Neuron (in vitro differentiated cells): ENCODE results near the gene LITAF.
"Not testable (repeated sequence)": the region's sequence is repeated elsewhere in the genome, so short reads cannot be mapped to it uniquely, and the experiment has no call there.

Experiments
- H2AFZ ChIP-seq: one replicate; pipeline ENCODE4 v1.6.1; 2013; ENCODE audit warnings: low read depth, mild to moderate bottlenecking, inconsistent platforms, low read length, moderate library complexity
- H3K27me3 ChIP-seq: one replicate; pipeline ENCODE4 v1.6.1; 2013; ENCODE audit warnings: low read length; ENCODE audit not compliant: insufficient read depth
- H3K36me3 ChIP-seq: one replicate; pipeline ENCODE4 v1.6.1; 2013; ENCODE audit warnings: low read length; ENCODE audit not compliant: insufficient read depth
- H3K4me1 ChIP-seq: one replicate; pipeline ENCODE4 v1.6.1; 2013; ENCODE audit warnings: low read length; ENCODE audit not compliant: insufficient read depth
- H3K4me3 ChIP-seq: 2 replicates; pipeline ENCODE4 v1.5.1; 2013; ENCODE audit warnings: mild to moderate bottlenecking, low read length, moderate library complexity
- H3K9me3 ChIP-seq: one replicate; pipeline ENCODE4 v1.6.1; 2013; ENCODE audit warnings: low read length

The LITAF gene

DNA sequence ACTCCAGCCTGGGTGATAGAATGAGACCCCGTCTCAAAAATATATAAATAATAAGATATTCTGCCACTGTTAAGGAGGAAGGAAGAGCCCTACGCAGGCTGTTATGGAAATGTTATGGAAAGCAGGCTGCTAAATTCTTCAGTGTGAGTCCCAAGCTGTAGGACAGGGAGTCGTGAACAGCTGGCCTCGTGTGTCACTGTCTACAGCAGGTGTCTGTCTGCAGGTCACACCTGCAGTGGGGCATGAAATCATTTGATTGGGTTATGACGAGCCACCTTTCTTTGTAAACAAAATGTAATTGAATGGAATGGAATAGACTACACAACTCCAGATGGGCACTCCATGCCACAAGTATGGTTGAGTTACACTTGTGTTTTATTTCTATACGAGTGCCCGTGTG lies 15.6 kb upstream of the LITAF start:
- Histone ChIP-seq H3K9me3 (peaks cover 9% of the 10 kb centered on the region), H3K27me3 (peaks cover 6% of the 10 kb centered on the region), H3K4me1 (peaks cover 12% of the 10 kb centered on the region), H2AFZ (no peak overlapping the region), H3K36me3 (no peaks in the 10 kb centered on the region), H3K4me3 (no peak overlapping the region)

DNA sequence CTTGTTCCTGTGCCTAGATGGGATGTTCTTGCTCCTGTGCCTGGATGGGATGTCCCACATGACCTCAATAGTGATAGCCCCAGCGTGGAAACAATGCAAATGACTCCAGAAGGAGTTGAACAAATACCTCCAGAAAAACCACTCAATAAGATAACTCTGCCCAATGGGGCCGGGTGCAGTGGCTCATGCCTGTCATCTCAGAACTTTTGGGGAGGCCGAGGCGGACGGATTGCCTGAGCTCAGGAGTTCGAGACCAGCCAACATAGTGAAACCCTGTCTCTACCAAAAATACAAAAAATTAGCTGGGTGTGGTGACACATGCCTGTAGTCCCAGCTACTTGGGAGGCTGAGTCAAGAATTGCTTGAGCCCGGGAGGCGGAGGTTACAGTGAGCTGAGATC lies 15.2 kb upstream of the LITAF start:
- no peaks in the 10 kb centered on the region for H3K36me3 ChIP-seq
- peaks cover 7% of the 10 kb centered on the region for H3K9me3 ChIP-seq
- no peak overlapping the region for H2AFZ ChIP-seq
- H3K4me3 ChIP-seq = no peak overlapping the region
- H3K4me1 ChIP-seq = peaks cover 14% of the 10 kb centered on the region
- H3K27me3 ChIP-seq = peaks cover 6% of the 10 kb centered on the region

DNA sequence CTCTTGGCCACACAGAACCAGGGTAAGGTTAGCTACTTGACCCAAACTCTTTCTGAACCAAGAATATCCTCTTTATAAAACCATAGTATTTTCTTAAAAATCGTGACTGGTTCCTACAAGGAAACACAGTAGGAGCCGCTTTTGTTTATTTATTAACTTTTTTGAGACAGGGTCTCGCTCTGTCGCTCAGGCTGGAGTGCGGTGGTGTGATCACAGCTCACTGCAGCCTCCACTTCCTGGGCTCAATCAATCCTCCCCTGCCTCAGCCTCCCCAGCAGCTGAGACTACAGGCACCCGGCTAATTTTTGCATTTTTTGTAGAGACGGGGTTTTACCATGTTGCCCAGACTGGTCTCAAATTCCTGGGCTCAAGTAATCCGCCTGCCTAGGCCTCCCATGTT lies 14.7 kb upstream of the LITAF start:
- H3K27me3 ChIP-seq = peaks cover 6% of the 10 kb centered on the region
- no peak overlapping the region for H2AFZ ChIP-seq
- H3K36me3 ChIP-seq = no peaks in the 10 kb centered on the region
- peaks cover 14% of the 10 kb centered on the region for H3K4me1 ChIP-seq
- H3K4me3 ChIP-seq = no peak overlapping the region
- peaks cover 7% of the 10 kb centered on the region for H3K9me3 ChIP-seq

- Histone ChIP-seq H3K9me3 (peaks cover 7% of the 10 kb centered on the region), H3K4me3 (no peak overlapping the region), H3K27me3 (no peaks in the 10 kb centered on the region), H3K36me3 (no peaks in the 10 kb centered on the region), H3K4me1 (peaks cover 14% of the 10 kb centered on the region), H2AFZ (no peak overlapping the region)
Measured at GRCh38 chr16:11599579-11599978, 12.9 kb upstream of the LITAF start.

DNA sequence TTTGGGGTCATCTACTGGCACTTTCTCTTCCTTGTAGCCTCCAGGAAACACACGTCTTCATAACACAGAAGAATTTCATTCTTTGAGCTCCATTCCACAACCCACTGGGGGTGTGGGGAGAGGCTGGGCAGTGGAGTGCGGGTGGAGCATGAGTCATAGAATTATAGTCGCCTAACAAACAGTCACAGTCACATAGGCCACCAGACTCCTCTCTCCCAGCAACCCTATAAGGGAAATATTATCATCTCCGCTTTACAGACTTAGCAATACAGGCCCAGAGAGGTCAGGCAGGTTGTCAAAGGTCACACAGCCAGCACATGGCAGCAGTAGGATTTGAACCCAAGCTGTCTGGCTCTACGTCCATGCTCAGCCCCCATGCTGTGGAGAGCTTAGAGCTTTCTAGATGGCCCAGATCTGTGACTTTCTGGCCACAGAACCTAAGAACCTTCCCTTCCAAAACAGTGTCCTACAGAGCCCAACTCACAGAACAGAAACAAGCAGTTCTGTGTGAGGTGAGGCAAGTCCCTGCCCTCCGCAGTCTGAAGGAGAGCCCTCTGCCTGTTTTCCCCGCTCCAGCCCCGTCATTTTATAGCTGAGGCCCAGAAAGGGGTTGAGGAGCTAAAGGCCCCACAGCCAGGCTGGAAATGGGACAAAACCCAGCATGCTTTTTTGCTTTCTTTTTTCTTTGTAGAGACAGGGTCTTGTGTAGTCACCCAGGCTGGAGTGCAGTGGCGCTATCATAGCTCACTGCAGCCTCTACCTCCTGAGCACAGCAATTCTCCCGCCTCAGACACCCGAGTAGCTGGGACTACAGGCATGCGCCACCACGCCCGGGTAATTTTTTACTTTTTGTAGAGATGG lies 10.7 kb upstream of the LITAF start:
- Histone ChIP-seq H3K9me3 (peaks cover 7% of the 10 kb centered on the region), H2AFZ (no peak overlapping the region), H3K4me1 (peaks cover 8% of the 10 kb centered on the region), H3K36me3 (no peaks in the 10 kb centered on the region), H3K27me3 (no peaks in the 10 kb centered on the region), H3K4me3 (no peak overlapping the region)

- H3K4me1 ChIP-seq = peaks cover 8% of the 10 kb centered on the region
- H2AFZ ChIP-seq = no peak overlapping the region
- no peak overlapping the region for H3K4me3 ChIP-seq
- H3K36me3 ChIP-seq = no peaks in the 10 kb centered on the region
- no peaks in the 10 kb centered on the region for H3K27me3 ChIP-seq
- H3K9me3 ChIP-seq = peaks cover 7% of the 10 kb centered on the region
Measured at GRCh38 chr16:11596572-11597226, 10.0 kb upstream of the LITAF start.

- Histone ChIP-seq H3K4me1 (peaks cover 8% of the 10 kb centered on the region), H3K9me3 (peaks cover 3% of the 10 kb centered on the region), H3K27me3 (peaks cover 2% of the 10 kb centered on the region), H3K36me3 (no peaks in the 10 kb centered on the region), H3K4me3 (no peak overlapping the region), H2AFZ (no peak overlapping the region)
Measured at GRCh38 chr16:11593581-11593980, 6.9 kb upstream of the LITAF start.

DNA sequence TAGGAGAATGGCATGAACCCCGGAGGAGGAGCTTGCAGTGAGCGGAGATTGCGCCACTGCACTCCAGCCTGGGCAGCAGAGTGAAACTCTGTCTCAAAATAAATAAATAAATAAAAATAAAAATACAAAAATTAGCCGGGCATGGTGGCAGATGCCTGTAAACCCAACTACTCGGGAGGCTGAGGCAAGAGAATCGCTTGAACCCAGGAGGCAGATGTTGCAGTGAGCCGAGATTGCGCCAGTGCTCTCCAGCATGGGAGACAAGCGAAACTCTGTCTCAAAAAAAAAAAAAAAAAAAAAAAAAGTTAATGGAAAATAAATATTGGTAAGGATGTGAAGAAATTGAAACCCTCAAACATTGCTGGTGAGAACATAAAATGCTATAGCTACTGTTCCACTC lies 6.4 kb upstream of the LITAF start:
- not testable (repeated sequence) for H3K4me1 ChIP-seq, H3K9me3 ChIP-seq, H3K4me3 ChIP-seq, H3K27me3 ChIP-seq, H3K36me3 ChIP-seq, H2AFZ ChIP-seq

DNA sequence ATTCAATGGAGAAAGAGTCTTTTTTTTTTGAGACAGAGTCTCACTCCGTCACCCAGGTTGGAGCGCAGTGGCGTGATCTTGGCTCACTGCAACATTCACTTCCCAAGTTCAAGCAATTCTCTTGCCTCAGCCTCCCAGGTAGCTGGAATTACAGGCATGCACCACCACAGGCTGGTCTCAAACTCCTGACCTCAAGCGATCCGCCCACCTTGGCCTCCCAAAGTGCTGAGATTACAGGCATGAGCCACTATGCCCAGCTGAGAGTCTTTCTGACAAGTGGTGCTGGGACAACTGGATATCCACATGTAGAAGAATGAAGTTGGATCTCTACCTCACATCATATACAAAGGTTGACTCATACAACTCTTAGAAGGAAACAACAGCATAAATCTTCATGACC lies 4.9 kb upstream of the LITAF start:
- H2AFZ ChIP-seq, H3K4me1 ChIP-seq, H3K9me3 ChIP-seq, H3K36me3 ChIP-seq, H3K4me3 ChIP-seq, H3K27me3 ChIP-seq: not testable (repeated sequence)

DNA sequence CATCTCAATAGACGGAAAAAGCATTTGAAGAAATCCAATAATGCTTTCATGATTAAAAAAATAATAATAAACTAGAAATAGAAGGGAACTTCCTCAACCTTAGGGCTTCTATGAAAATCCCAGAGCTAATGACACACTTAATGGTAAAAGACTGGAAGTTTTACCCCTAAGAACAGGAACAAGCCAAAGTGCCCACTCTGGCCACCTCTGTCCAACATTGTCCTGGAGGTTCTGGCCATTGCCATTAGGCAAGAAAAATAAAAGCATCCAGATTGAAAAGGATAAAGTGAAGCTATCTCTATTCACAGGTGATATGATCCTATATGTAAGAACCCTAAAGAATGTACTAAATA lies 2.5 kb upstream of the LITAF start:
- peaks cover 11% of the 10 kb centered on the region for H3K27me3 ChIP-seq

DNA sequence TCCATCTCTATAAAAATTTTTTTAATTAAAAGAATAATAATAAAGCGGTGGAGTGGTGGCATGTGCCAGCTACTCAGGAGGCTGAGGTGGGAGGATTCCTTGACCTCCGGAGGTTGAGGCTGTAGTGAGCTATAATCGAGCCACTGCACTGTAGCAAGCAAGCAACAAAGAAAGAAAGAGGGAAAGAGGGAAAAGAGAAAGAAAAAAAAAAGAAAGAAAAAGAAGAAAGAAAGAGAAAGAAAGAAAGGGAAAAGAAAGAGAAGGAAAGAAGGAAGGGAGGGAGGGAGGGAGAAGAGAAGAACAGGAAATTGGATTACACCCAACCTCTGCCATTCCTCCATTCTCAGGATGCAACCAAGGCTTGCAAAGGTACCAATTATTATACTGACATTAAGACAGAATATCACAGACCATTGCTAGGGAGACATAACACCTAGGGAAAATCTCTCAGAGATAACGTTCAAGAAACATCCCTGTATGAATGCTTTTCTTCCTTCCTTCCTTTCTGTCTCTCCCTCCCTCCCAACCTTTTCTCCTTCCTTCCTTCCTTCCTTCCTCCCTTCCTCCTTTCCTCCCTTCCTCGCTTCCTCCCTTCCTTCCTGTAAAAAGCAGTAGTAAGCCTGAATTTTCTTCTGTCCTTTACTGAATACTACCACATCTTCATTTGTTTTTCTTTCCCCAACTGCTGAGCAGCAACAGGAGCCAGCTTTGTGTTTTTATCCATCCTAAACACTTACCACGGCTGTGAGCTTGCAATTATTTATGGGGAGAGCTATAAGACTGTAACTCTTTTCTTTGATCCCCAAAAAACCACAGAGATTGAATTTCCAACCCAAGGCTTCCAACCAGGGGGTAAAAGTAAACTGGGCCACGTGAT lies 1.8 kb upstream of the LITAF start:
- H3K27me3 ChIP-seq = peaks cover 11% of the 10 kb centered on the region
- peaks cover 13% of the 10 kb centered on the region for H3K9me3 ChIP-seq
- H3K36me3 ChIP-seq = no peaks in the 10 kb centered on the region
- H2AFZ ChIP-seq = no peak overlapping the region
- no peak overlapping the region for H3K4me3 ChIP-seq
- peaks cover 6% of the 10 kb centered on the region for H3K4me1 ChIP-seq

More for the DNA sequence above, 2.5 kb upstream of the LITAF start:
- Histone ChIP-seq H2AFZ (no peak overlapping the region), H3K4me3 (no peak overlapping the region), H3K9me3 (peaks cover 13% of the 10 kb centered on the region), H3K36me3 (no peaks in the 10 kb centered on the region), H3K4me1 (peaks cover 3% of the 10 kb centered on the region)

DNA sequence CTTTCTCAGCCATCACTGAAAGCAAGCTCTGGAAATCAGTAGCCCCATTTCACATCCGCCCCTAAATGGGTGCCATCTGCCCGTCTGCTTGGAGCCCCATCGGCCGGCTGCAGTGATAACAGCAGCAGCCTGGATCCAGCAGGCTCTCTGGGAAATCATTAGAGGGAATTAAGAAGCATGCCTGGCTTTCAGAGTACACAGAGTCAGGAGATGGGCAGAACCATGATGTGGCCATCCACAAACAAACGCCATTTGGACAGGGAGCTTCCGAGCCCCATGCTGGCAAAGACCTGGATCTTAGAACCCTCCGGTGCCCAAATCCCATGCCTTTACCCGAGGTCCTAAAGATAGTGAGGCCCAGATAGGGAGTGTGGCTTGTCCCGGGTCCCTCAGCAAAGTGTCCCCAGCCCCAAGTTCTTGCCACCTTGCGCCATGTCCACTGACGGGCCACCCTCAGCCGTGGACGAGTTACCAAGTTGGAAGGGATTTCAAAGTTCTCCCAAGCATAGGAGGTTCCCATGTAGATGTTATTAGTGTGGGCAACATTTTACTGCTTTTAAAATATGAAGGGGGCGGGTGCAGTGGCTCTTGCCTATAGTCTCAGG lies 1.0 kb upstream of the LITAF start:
- H3K36me3 ChIP-seq = no peaks in the 10 kb centered on the region
- peak overlapping the region; percentile 68 for H3K4me3 ChIP-seq
- H3K4me1 ChIP-seq = peaks cover 13% of the 10 kb centered on the region
- H3K9me3 ChIP-seq = peaks cover 13% of the 10 kb centered on the region
- no peak overlapping the region for H2AFZ ChIP-seq
- peaks cover 11% of the 10 kb centered on the region for H3K27me3 ChIP-seq
